OCI-LY1 (cell line): ENCODE data around the gene ABR.

Source experiments
- H2AFZ ChIP-seq: fragments of 200-600 bp; sonication (generic), shearing (Covaris generic); 2 replicates; pipeline ENCODE4 v1.6.0; 2014; ENCODE audit warnings: antibody characterized with exemption, mild to moderate bottlenecking, low read length
- H3F3A ChIP-seq: fragments of 200-600 bp; sonication (generic), shearing (Covaris generic); 2 replicates; pipeline ENCODE4 v1.6.0; 2014; ENCODE audit warnings: mild to moderate bottlenecking, antibody characterized with exemption, low read length, moderate library complexity; ENCODE audit not compliant: insufficient read depth
- H3K27ac ChIP-seq: fragments of 200-600 bp; sonication (generic); 2 replicates; pipeline ENCODE4 v1.5.1; 2014; ENCODE audit warnings: low read length, mixed run types, mild to moderate bottlenecking, low read depth; ENCODE audit not compliant: poor library complexity, severe bottlenecking
- H3K27me3 ChIP-seq: fragments of 200-600 bp; sonication (generic); 2 replicates; pipeline ENCODE4 v1.6.0; 2014; ENCODE audit warnings: antibody characterized with exemption, mild to moderate bottlenecking, low read length, moderate library complexity; ENCODE audit not compliant: insufficient read depth
- H3K36me3 ChIP-seq: fragments of 200-600 bp; sonication (generic); 2 replicates; pipeline ENCODE4 v1.6.1; 2014; ENCODE audit warnings: mild to moderate bottlenecking, antibody characterized with exemption, low read length, moderate library complexity, mixed read lengths; ENCODE audit not compliant: insufficient read depth
- H3K4me1 ChIP-seq: fragments of 200-600 bp; sonication (generic); 2 replicates; pipeline ENCODE4 v1.5.1; 2014; ENCODE audit warnings: mild to moderate bottlenecking, low read length, moderate library complexity; ENCODE audit not compliant: insufficient read depth, severe bottlenecking
- H3K4me2 ChIP-seq: fragments of 200-600 bp; sonication (generic), shearing (Covaris generic); 2 replicates; pipeline ENCODE4 v1.6.1; 2014; ENCODE audit warnings: low read length
- H3K4me3 ChIP-seq: fragments of 200-600 bp; sonication (generic); 2 replicates; pipeline ENCODE4 v1.5.1; 2014; ENCODE audit warnings: low read length, low read depth, mild to moderate bottlenecking, mixed read lengths; ENCODE audit not compliant: poor library complexity, severe bottlenecking
- H3K79me2 ChIP-seq: fragments of 200-600 bp; shearing (Covaris generic); 2 replicates; pipeline ENCODE4 v1.6.1; 2016; ENCODE audit warnings: mixed run types, low read length, mixed read lengths; ENCODE audit not compliant: insufficient read depth
- H3K9ac ChIP-seq: fragments of 200-600 bp; sonication (generic), shearing (Covaris generic); 2 replicates; pipeline ENCODE4 v1.6.1; 2014; ENCODE audit warnings: mild to moderate bottlenecking, low read length, mixed read lengths
- H3K9me2 ChIP-seq: fragments of 200-600 bp; sonication (generic), shearing (Covaris generic); 2 replicates; pipeline ENCODE4 v1.6.1; 2014; ENCODE audit warnings: low read depth, mild to moderate bottlenecking, low read length, mixed read lengths
- H3K9me3 ChIP-seq: fragments of 200-600 bp; shearing (Covaris generic); 2 replicates; pipeline ENCODE4 v1.6.1; 2014; ENCODE audit warnings: low read length, mixed read lengths
- H4K20me1 ChIP-seq: fragments of 200-600 bp; sonication (generic), shearing (Covaris generic); 2 replicates; pipeline ENCODE4 v1.6.0; 2016; ENCODE audit warnings: mild to moderate bottlenecking, low read length; ENCODE audit not compliant: insufficient read depth
- EZH2 ChIP-seq: fragments of 200-600 bp; sonication (generic), shearing (Covaris generic); IDR thresholded peaks from 2 replicates; pipeline ENCODE4 v1.8.0; 2017; ENCODE audit warnings: borderline replicate concordance, mixed run types, mild to moderate bottlenecking, antibody characterized with exemption, low read length, moderate library complexity, mixed read lengths
- TF ChIP-seq, protein P1 (sequence below): fragments of 200-600 bp; sonication (generic), shearing (Covaris generic); IDR thresholded peaks from 2 replicates; pipeline ENCODE4 v1.5.1; 2017; ENCODE audit warnings: mild to moderate bottlenecking, antibody characterized with exemption, low read length, moderate library complexity, mixed read lengths

ABR gene

DNA sequence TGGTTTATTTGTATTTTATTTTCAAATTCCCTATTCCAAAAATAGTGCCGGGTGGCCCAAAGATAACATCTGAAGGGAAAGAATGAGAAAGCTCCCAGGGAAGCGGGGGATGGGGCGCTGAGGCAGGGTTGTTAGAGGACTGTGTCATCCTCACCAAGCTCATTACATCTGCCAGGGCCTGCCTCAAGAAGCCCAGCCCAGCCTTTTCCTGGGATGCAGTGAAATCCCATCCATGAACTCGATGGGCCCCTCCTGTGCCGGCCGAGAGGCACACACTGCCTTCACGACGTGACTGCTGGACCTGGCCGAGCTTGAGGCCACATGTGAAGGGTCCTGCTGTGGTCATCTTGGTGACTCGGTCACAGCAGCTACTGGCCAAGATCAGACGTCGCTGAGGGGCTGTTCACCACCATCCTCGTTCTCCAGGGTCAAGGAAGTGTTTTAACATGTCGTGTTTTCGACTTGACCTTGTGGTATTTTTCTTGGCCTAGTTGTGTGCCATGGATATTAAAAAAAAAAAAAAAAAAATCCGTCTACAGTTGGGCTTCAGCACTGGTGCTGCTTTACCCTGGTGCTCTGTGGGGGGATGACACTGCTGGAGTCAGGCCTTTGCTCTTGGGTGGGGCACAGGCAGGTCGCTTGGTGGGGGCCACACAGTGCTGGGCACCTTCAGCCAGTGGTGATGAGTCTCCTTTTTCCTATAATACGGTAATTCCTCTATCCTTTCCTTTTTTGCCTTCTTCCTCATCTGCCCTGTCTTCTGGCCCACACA, 178.0 kb downstream of the ABR start:
- no peak overlapping the region for H3K4me2 ChIP-seq
- no peaks in the 10 kb centered on the region for H4K20me1 ChIP-seq
- no peaks in the 10 kb centered on the region for H3K9me3 ChIP-seq
- H3K27me3 ChIP-seq = no peaks in the 10 kb centered on the region
- no peak overlapping the region for H2AFZ ChIP-seq
- peaks cover 61% of the 10 kb centered on the region for H3K36me3 ChIP-seq
- TF ChIP-seq, protein P1, sequence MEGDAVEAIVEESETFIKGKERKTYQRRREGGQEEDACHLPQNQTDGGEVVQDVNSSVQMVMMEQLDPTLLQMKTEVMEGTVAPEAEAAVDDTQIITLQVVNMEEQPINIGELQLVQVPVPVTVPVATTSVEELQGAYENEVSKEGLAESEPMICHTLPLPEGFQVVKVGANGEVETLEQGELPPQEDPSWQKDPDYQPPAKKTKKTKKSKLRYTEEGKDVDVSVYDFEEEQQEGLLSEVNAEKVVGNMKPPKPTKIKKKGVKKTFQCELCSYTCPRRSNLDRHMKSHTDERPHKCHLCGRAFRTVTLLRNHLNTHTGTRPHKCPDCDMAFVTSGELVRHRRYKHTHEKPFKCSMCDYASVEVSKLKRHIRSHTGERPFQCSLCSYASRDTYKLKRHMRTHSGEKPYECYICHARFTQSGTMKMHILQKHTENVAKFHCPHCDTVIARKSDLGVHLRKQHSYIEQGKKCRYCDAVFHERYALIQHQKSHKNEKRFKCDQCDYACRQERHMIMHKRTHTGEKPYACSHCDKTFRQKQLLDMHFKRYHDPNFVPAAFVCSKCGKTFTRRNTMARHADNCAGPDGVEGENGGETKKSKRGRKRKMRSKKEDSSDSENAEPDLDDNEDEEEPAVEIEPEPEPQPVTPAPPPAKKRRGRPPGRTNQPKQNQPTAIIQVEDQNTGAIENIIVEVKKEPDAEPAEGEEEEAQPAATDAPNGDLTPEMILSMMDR = no peak
- no peak overlapping the region for H3K4me3 ChIP-seq
- no peak overlapping the region for H3K27ac ChIP-seq
- H3K4me1 ChIP-seq = peaks cover 9% of the 10 kb centered on the region
- no peaks in the 10 kb centered on the region for H3F3A ChIP-seq
- no peaks in the 10 kb centered on the region for H3K79me2 ChIP-seq
- no peaks in the 10 kb centered on the region for H3K9me2 ChIP-seq
- no peak overlapping the region for H3K9ac ChIP-seq

DNA sequence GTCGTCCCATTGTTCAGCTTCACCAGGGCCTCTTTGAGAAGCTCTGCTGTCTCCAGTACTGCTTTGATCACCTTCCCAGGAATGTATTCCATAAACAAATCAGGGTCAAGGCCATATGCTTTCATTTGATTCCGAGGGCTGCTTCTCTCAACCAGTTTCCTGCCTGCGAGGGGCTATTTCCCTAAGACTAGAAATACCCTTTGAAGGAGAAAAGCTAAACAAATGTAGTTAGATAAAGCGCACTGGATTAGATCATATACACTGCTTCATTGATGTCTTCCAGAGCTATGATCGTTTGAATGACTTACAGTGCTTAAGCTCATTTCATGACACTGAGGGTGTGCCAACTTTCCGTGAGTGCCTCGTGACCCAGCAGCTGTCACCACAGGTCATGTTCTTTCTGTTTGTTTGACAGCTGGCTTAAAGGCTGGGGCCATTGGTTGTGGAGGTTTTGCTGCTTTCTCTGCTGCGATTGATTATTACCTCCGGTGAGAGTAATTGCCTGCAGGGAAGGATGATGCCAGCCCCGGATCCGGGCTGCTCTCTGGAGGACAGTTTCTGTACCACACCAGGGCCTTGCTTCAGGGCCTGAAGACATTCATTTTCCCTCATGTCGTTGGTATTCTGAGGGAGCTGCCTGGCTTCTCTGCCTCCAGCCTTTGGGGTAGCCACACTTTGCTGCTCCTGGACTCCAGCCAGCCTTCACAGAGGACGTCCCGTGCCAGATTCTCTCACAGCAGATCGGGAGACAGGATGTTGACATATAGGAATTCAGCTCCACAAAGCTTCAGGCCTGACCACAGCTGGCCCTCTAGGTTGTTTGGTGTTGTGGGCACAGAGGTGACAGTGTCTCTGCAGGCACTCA, 179.0 kb downstream of the ABR start:
- Histone ChIP-seq H3K4me3 (no peak overlapping the region), H3K9me2 (no peaks in the 10 kb centered on the region), H3F3A (no peaks in the 10 kb centered on the region), H3K27me3 (no peaks in the 10 kb centered on the region), H3K79me2 (no peaks in the 10 kb centered on the region), H4K20me1 (no peaks in the 10 kb centered on the region), H3K9me3 (no peaks in the 10 kb centered on the region), H3K9ac (no peak overlapping the region), H3K4me1 (peaks cover 9% of the 10 kb centered on the region), H2AFZ (no peak overlapping the region), H3K36me3 (peaks cover 60% of the 10 kb centered on the region), H3K27ac (no peak overlapping the region), H3K4me2 (no peak overlapping the region)
- TF ChIP-seq, protein P1 = no peak
- no peak for TF ChIP-seq EZH2

DNA sequence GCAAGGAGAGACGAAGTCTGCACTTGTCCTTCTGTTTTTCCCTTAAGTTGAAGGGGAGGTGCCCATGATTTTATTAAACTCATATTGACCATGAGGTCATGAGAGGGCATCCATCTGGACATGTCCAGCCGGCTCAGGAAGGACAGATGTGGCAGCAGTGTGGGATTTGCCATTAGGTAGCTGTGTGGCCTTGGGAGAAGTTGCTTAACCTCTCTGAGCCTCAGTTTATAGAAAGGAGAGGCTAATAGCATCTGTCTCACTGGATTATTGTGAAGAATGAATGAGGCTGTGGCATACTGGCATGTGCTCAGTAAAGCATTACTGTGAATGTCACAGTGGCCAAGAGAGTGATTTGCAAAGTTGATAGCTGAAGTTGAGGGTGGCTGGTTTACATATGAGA, 181.7 kb downstream of the ABR start:
- no peaks in the 10 kb centered on the region for H3K27me3 ChIP-seq
- H3K4me1 ChIP-seq = peaks cover 9% of the 10 kb centered on the region
- peak overlapping the region; percentile 68 for H3K4me2 ChIP-seq
- peak overlapping the region; percentile 79; the same call in 1 of the 2 replicates for H3K9ac ChIP-seq
- no peak overlapping the region for H2AFZ ChIP-seq
- H4K20me1 ChIP-seq = no peaks in the 10 kb centered on the region
- no peaks in the 10 kb centered on the region for H3K79me2 ChIP-seq
- TF ChIP-seq EZH2 = no peak
- TF ChIP-seq, protein P1 = no peak
- peaks cover 5% of the 10 kb centered on the region; the same call in 1 of the 2 replicates for H3K9me3 ChIP-seq
- no peaks in the 10 kb centered on the region for H3K9me2 ChIP-seq
- H3F3A ChIP-seq = no peaks in the 10 kb centered on the region
- H3K27ac ChIP-seq = no peak overlapping the region
- peaks cover 35% of the 10 kb centered on the region for H3K36me3 ChIP-seq
- peak overlapping the region; percentile 81 for H3K4me3 ChIP-seq
